ENCODE measurements around the gene PAIP2B. TPM values are rescaled to one million over a fixed set of nuclear protein-coding genes. Genes with fewer than 3 reads are reported as not detected.

The PAIP2B gene
- total RNA-seq, 2 donors from 2014 or later: 18.1 to 21.3 TPM

DNA sequence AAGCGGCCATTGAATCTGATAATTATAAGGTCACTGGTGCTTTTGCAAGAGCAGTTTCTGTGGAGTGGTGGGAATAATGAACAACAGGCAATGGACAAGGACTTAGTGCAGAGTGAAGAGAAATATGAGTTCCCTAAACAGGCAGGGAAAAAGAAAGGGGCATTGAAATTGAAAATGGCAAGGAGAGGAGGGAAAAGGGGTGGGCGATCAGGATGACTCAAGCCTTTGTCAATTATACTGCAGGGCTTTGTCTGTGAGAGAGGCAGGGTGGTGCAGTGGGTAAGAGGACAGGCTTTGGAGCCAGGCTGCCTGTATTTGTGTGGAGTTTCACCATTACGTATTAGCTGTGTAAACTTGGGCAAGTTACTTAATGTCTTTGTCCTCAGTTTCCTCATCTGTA, 29.5 kb upstream of the PAIP2B start:
- H3K4me1 ChIP-seq: no peaks in the 10 kb centered on the region
- no peak overlapping the region for H3K27ac ChIP-seq
- no peak for DNase-seq (ENCODE audit: low spot score)
- H3K4me3 ChIP-seq: no peak overlapping the region
- no peaks in the 10 kb centered on the region for H3K9me3 ChIP-seq
- no peaks in the 10 kb centered on the region for H3K27me3 ChIP-seq
- TF ChIP-seq, protein P1, sequence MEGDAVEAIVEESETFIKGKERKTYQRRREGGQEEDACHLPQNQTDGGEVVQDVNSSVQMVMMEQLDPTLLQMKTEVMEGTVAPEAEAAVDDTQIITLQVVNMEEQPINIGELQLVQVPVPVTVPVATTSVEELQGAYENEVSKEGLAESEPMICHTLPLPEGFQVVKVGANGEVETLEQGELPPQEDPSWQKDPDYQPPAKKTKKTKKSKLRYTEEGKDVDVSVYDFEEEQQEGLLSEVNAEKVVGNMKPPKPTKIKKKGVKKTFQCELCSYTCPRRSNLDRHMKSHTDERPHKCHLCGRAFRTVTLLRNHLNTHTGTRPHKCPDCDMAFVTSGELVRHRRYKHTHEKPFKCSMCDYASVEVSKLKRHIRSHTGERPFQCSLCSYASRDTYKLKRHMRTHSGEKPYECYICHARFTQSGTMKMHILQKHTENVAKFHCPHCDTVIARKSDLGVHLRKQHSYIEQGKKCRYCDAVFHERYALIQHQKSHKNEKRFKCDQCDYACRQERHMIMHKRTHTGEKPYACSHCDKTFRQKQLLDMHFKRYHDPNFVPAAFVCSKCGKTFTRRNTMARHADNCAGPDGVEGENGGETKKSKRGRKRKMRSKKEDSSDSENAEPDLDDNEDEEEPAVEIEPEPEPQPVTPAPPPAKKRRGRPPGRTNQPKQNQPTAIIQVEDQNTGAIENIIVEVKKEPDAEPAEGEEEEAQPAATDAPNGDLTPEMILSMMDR (IDR thresholded peaks at IDR 0.05): no peak
- no peaks in the 10 kb centered on the region for H3K36me3 ChIP-seq

DNA sequence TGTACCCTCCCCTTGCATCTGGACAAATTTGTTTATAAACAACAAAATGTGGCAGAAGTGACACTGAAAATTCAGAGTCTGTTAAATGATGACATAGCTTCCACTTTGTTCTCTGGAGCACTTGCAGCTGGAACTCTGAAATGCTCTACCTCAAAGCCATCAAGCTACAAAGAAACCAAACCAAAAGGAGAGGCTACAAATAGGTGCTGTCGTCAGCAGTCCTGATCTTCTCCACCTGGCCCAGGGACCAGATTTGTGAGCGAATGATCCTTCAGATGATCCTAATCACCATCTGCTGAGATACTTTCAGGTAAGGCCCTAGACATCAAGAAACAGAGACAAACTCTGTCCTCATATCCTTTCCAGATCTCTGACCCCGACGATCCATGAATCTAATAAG, 27.9 kb upstream of the PAIP2B start:
- no peaks in the 10 kb centered on the region for H3K36me3 ChIP-seq
- H3K9me3 ChIP-seq: no peaks in the 10 kb centered on the region
- no peak overlapping the region for H3K4me3 ChIP-seq
- no peak overlapping the region for H3K27ac ChIP-seq
- TF ChIP-seq, protein P1 (IDR thresholded peaks at IDR 0.05): no peak
- H3K4me1 ChIP-seq: no peaks in the 10 kb centered on the region
- H3K27me3 ChIP-seq: no peaks in the 10 kb centered on the region
- DNase-seq (ENCODE audit: low spot score): no peak

- H3K4me1 ChIP-seq: no peaks in the 10 kb centered on the region
- no peaks in the 10 kb centered on the region for H3K9me3 ChIP-seq
- no peaks in the 10 kb centered on the region for H3K36me3 ChIP-seq
- TF ChIP-seq, protein P1 (IDR thresholded peaks at IDR 0.05): no peak
- H3K27me3 ChIP-seq: no peaks in the 10 kb centered on the region
- H3K4me3 ChIP-seq: no peak overlapping the region
- H3K27ac ChIP-seq: no peak overlapping the region
- no peak for DNase-seq (ENCODE audit: low spot score)
Observed at GRCh38 chr2:71254078-71254477, 27.2 kb upstream of the PAIP2B start.

GRCh38 chr2:71253476-71253875, 26.6 kb upstream of the PAIP2B start:
- H3K4me3 ChIP-seq: no peak overlapping the region
- H3K36me3 ChIP-seq: no peaks in the 10 kb centered on the region
- H3K27me3 ChIP-seq: no peaks in the 10 kb centered on the region
- DNase-seq (ENCODE audit: low spot score): no peak
- TF ChIP-seq, protein P1 (IDR thresholded peaks at IDR 0.05): no peak
- no peaks in the 10 kb centered on the region for H3K9me3 ChIP-seq
- H3K4me1 ChIP-seq: no peaks in the 10 kb centered on the region
- H3K27ac ChIP-seq: no peak overlapping the region

DNA sequence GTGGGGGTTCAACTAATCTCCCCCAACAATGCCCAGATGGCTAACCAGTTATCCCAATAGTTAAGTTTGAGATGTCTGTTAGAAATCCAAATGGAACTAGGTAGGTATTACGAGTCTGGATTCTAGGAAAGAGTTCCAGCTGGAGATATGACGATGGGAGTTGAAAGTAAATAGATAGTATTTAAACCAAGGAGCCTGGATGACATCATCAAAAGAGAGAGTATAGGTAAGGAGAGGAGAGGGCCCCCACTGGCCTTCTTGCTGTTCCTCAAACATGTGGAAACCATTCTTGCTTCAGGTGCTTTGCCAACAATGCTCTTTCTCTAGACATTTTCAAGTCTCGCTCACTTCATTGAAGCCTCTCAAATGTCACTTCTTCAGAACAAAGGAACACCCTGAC, 26.0 kb upstream of the PAIP2B start:
- Histone ChIP-seq H3K27me3 (no peaks in the 10 kb centered on the region), H3K36me3 (no peaks in the 10 kb centered on the region), H3K27ac (no peak overlapping the region), H3K4me1 (no peaks in the 10 kb centered on the region), H3K9me3 (no peaks in the 10 kb centered on the region), H3K4me3 (no peak overlapping the region)
- TF ChIP-seq, protein P1 (IDR thresholded peaks at IDR 0.05): no peak
- DNase-seq (ENCODE audit: low spot score): no peak

GRCh38 chr2:71250935-71251334, 24.0 kb upstream of the PAIP2B start:
- Histone ChIP-seq H3K9me3 (no peaks in the 10 kb centered on the region), H3K4me3 (no peak overlapping the region), H3K4me1 (no peaks in the 10 kb centered on the region), H3K27ac (no peak overlapping the region), H3K27me3 (no peaks in the 10 kb centered on the region), H3K36me3 (no peaks in the 10 kb centered on the region)
- no peak for DNase-seq (ENCODE audit: low spot score)
- TF ChIP-seq, protein P1 (IDR thresholded peaks at IDR 0.05): no peak

All from right atrium auricular region (tissue), 2 donors.